SHP77 (cell line): ENCODE measurements around the gene LYPD4.
"Not testable (repeated sequence)": the region's sequence is repeated elsewhere in the genome, so short reads cannot be mapped to it uniquely, and the experiment has no call there.

Experiments
- DNase-seq, 2 experiments: peaks; one replicate each; lab custom pipeline; 2025; lab: John Stamatoyannopoulos, UW

LYPD4 gene

GRCh38 chr19:41844601-41845000, at the start of gene LYPD4:
Gene LYPD4, minus strand, starts transcription at chr19:41844683. Its CDS starts 5,398 bp downstream, at chr19:41839285.
- no peak for DNase-seq

- no peak for DNase-seq
Observed at GRCh38 chr19:41893899-41894298, 49.4 kb upstream of the LYPD4 start.

GRCh38 chr19:41892173-41892902, 47.9 kb upstream of the LYPD4 start:
- DNase-seq: no peak

DNA sequence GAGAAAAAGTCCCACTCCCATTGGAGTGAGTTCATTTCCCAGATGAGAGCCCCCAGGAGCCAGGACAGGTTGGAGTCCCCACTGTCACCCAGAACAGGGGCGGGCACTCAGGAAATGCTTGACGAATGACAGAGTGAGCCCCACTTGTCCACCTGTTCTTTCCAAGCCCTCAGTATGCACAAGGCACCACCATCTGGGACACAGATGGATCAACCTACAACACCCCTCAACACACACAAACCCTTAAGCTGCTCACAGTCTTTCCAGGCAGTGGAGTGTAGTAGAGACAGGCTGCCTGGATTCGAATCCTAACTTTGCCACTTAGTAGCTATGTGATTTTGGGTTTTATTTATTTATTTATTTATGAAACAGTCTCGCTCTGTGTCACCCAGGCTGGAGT, 46.5 kb upstream of the LYPD4 start:
- DNase-seq: no peak

DNA sequence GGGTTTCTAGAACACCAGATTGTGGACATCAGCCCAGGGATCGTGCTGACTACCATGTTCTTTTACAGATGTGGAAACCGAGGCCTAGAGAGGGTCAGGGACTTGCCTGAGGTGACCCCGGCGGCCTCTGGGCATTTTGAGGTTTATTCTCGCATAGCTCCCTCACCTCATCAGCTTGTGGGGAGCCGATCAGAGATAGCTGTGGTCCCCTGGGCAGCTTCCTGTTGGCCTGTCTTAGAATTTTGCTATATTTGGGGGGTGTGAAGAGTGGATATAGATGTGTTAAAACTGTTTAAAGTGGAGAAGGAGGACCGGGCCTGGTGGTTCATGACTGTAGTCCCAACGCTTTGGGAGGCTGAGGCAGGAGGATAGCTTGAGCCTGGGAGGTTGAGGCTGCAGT, 45.4 kb upstream of the LYPD4 start:
- no peak for DNase-seq

DNA sequence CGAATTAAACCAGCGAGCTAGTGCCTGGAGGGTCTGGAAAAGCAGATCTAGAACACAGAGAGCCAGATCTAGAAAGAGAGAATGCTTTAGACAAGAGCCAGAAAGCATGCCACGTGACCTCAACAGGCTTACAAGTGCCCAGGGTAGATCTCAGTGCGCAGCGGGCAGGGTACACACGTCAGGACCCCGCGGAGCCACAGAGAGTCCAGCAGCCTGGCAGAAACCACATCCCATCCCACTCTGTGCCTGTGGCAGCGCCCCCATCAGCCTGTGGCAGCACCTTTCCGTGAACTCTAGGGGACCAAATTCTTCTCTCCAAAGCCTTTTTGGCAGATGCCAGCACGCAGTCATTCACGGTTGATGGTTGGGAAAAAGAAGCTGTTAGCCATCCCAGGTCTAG, 44.4 kb upstream of the LYPD4 start:
- DNase-seq: no peak

DNA sequence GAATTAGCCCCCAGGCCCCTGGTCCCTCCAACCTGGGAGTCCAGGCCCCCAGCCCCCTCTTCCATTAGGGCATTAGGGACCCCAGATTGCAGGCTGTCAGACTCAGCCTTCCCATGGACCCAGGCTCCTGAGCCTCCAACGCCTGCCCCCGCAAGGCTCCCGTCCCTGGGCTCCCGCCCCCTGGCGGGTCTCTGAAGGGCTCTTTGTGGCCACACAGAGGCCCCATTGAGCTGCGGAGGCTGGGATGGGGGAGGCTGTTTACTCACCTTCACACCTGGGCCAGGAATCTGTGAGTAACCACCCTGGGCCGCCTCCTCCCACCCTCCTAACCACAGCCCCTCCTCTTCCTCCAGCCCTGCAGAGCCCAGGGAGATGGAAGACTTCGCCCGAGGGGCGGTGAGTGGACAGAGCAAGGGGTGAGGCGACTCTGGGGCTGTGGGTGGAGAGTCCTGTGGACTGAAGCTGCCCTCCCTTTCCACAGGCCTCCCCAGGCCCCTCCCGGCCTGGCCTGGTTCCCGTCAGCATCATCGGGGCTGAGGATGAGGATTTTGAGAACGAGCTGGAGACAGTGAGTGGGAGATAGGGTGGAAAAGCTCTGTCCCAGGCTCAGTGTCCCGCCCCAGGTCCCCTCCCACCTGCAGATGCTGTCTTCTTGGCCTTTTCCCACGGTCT, 43.4 kb upstream of the LYPD4 start:
- no peak for DNase-seq

DNA sequence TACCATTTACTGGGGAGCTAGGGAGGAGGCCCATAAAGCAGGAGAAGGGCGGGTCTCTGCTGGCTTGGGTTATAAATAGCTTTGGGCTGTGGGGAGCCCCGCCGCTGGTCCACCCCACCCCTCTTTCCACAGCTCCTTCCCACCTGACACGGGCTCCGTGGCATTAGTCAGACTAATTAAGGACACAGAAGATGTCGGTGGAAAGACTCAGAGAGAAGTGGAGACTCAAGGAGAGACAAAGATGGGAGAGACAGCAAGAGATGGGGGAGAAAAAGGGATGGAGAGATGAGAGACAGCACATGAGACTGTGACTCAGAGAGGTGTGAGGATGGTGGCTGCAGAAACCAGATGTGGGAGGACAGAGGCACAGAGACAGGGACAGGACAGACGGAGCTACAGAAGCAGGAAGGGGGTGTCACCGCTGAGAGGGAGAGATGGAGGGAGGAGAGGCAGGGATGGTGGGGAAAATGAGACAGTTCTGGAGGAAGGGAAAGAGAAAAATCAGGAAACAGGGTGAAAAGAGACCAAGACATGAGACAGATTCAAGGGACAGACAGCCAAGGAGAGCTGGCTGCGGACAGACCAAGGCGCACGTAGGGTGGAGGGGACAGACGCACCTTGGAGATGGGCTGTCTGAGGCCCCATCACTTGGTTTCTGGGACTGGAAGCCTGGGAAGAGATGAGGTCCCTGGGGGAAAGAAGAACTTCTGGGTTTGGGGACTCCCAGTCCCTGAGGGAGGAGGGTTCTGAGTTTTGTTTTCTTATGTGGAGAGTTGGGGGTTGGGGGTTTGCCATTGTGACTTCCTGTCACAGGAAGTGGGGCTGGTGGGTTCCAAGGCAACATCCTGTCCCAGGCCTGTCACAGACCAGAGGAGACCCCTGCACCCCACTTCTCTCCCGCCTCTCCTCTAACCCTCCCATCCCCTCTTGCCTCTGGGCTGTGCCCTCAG, 42.6 kb upstream of the LYPD4 start:
- no peak for DNase-seq

- DNase-seq: peak; percentile 92 to 96
Observed at GRCh38 chr19:41883821-41884733, 39.6 kb upstream of the LYPD4 start.

DNA sequence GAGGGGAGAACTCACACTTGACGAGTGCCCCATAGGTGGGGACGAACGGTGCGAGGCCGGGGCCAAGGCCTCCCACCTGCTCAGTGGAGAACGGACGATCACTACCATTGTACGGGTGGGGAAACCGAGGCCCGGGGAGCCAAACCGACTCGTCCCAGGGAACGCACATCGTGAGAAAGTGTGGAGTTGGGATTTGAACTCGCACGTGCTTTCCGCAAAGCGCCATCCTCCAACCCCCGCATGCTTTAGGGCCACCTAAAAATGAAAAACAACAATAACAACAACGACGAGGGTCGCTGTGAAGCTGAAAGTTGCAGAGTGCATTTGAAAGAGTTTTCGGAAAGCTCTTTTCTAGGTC, 39.0 kb upstream of the LYPD4 start:
- no peak for DNase-seq

- peak in 1 of 2 experiments; percentile 22 for DNase-seq
Observed at GRCh38 chr19:41882568-41883462, 38.3 kb upstream of the LYPD4 start, which contains the start of gene ARHGEF1. Gene ARHGEF1, plus strand, starts transcription at chr19:41883184. Its CDS starts 4,899 bp downstream, at chr19:41888083.

- DNase-seq: no peak
Observed at GRCh38 chr19:41880329-41880708, 35.8 kb upstream of the LYPD4 start.

- no peak for DNase-seq
Observed at GRCh38 chr19:41879670-41880328, 35.3 kb upstream of the LYPD4 start.

- DNase-seq: no peak
Observed at GRCh38 chr19:41879080-41879479, 34.6 kb upstream of the LYPD4 start.

GRCh38 chr19:41877916-41878905, 33.7 kb upstream of the LYPD4 start:
- no peak for DNase-seq

DNA sequence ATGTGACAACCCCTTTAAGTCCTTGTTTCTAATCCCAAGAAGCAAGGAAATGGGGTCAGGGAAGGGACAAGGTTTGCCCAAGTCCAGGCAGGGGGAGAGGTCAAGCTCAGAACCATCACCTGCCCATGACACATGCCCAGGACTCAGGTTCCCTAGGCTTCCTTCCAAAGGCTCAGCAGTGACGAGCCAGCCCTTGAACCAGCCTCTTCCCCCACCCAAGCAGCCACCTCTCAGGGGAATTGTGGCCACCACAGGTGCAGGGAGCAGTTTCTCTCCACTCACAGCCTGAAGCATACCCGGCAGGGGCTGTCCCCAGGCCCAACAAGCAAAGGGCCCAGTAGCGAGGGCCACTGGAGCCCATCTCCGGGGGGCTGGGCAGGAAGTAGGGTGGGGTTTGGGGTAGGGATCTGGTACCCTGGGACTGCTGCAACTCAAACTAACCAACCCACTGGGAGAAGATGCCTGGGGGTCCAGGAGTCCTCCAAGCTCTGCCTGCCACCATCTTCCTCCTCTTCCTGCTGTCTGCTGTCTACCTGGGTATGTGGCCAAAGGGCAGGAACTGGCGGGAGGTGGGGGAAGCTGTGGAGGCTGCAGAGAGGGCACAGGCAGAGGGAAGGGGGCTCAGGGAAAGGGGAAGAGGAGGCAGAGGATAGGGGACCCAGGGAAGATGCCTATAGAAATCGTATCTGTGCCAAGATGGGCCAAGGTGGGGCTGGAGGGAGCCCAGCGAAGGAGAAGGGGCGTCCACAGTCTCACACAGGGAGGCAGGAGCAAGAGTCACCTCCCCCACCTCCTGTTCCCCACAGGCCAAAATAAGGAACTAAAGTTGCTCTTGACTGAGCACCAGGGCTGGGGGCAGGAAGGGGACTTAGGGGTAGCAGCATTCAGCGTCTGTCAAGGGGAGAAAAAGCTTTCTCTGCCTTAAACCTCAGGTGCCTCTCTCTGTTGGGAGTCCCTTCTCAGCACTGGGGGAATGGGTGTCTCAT, 32.7 kb upstream of the LYPD4 start, which contains the start of gene CD79A:
TSS of gene CD79A (plus strand) at position 433 of the 986 bp plus-strand sequence. CDS start at position 459, 26 bp downstream.
- no peak for DNase-seq

- DNase-seq: not testable (repeated sequence)
Observed at GRCh38 chr19:41875973-41876372, 31.5 kb upstream of the LYPD4 start.
